ENCODE data around the gene USP49. TPM values are rescaled to one million over a fixed set of nuclear protein-coding genes. Genes with fewer than 3 reads are reported as not detected.

The USP49 gene
- total and polyA plus RNA-seq, 2 of the 13 experiments (the other 11 are each of a cell fraction or from before 2014, with no cell fraction given) = 2.9 to 4.3 TPM

- TF ChIP-seq HMGXB3 (CRISPR knock-in tag; IDR thresholded peaks at IDR 0.05; ENCODE audit: borderline replicate concordance) = peak; percentile 26; the same call in 1 of the 2 replicates
- peak; percentile 90; the same call in 1 of the 2 replicates for TF ChIP-seq ZNF891 (CRISPR knock-in tag; IDR thresholded peaks at IDR 0.05)
- TF ChIP-seq FOXO4 (CRISPR knock-in tag; conservative IDR thresholded peaks at IDR 0.05) = no peak
- no peak for TF ChIP-seq PBX2 (CRISPR knock-in tag; IDR thresholded peaks at IDR 0.05)
- TF ChIP-seq ZNF124 (CRISPR knock-in tag; IDR thresholded peaks at IDR 0.05) = no peak
- TF ChIP-seq NR3C1 (CRISPR knock-in tag; IDR thresholded peaks at IDR 0.05) = no peak
- peak; percentile 80; the same call in 1 of the 2 replicates for TF ChIP-seq CSRNP1 (CRISPR knock-in tag; IDR thresholded peaks at IDR 0.05)
- no peak for TF ChIP-seq TBP (CRISPR knock-in tag; IDR thresholded peaks at IDR 0.05)
- TF ChIP-seq LRRFIP1 (CRISPR knock-in tag; conservative IDR thresholded peaks at IDR 0.05) = no peak
- TF ChIP-seq ADNP (CRISPR knock-in tag; IDR thresholded peaks at IDR 0.05) = no peak
- TF ChIP-seq NKX3-1 (CRISPR knock-in tag; IDR thresholded peaks at IDR 0.05) = no peak
- TF ChIP-seq CREBL2 (CRISPR knock-in tag; IDR thresholded peaks at IDR 0.05; ENCODE audit: borderline replicate concordance) = no peak
- peak in 1 of 2 experiments; percentile 77; a peak in 2 of 4 replicates for TF ChIP-seq ATF4 (CRISPR knock-in tag; IDR thresholded peaks at IDR 0.05)
- no peak for TF ChIP-seq IRF1 (CRISPR knock-in tag; IDR thresholded peaks at IDR 0.05; ENCODE audit: low read depth)
Observed at GRCh38 chr6:41747256-41748101, 147.7 kb downstream of the USP49 start, which contains the start of gene PGC (continued).
